GM18909 (cell line): Measurements from ENCODE around the gene SIRPG.
"Not testable (repeated sequence)": the region's sequence is repeated elsewhere in the genome, so short reads cannot be mapped to it uniquely, and the experiment has no call there.

ENCODE experiments used
- ATAC-seq: cut with Tn5 transposase; IDR thresholded peaks from one replicate; pipeline ENCODE4 v1.9.1; 2021; ENCODE audit warnings: mild to moderate bottlenecking; ENCODE audit not compliant: unreplicated experiment, poor library complexity

The SIRPG gene

DNA sequence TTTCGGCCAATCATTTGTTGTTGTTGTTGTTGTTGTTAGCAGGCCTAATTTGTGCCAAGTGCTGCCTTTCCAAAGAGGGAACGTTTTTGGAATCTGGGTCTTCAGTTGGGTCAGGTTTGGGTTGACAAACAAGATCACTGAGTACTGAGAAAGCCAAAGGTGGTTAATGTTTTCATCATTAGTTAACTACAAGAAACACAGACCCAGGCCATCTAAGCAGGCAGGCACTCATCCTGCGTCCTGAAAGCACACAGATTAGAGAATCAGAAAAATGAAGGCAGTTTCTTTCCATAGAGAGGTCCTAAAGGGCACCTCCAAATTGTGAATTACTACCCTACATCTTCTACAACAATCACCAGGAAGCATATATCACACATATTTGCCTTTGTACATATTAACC, 15.1 kb upstream of the SIRPG start:
- no peak for ATAC-seq

DNA sequence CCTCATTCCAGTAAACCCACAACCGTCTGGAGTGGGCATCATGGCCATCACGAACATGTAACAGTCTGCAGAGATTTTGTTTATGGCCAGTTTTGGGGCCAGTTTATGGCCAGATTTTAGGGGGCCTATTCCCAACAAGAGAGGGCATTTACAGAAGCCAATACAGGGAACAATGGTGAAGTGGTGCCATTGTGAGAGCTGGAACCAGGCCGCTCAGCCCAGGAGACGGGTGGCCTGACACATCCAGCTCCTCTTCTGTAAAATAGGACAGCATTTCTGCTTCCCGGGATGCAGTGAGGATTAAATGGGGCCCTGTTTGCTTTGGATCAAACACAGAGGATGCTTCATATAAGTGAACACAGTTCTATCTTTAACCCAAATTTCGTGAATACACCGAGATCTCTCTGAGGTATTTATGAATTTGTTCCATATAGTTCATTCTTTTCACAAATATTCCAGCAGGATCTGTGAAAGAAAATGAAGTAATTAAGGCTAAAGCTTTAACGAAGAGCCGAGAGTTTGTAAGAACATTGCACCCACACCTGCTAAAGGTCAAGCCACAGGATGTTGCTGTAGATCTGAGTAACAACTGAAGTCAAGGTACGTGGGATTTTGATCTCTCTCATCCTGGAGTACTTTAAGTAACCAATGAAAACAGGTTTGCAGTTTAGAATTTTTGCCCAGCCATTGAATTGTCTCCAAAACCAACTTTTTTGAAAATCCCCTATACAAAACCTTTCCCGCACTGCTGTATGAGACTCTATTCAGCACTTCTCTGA, 14.5 kb upstream of the SIRPG start:
- ATAC-seq = no peak

DNA sequence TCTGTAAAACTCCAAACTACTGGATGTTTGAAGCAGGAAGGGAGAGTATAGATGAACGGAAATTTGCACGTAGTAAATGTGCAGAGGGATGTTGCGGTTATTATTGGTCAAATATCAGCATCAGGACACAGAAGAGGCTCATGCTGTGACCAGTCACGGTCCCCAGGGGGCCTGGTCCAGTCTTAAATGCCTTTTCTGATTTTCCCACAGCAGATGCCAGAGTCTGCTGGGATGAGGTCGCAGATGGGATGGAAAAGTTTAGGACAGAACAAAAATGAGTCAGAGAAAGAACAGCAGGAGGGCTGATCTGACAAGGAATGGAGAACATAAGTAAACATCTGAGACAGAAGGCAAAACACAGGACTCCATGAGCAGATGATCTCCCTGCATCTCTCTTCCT, 11.7 kb upstream of the SIRPG start:
- ATAC-seq = no peak

DNA sequence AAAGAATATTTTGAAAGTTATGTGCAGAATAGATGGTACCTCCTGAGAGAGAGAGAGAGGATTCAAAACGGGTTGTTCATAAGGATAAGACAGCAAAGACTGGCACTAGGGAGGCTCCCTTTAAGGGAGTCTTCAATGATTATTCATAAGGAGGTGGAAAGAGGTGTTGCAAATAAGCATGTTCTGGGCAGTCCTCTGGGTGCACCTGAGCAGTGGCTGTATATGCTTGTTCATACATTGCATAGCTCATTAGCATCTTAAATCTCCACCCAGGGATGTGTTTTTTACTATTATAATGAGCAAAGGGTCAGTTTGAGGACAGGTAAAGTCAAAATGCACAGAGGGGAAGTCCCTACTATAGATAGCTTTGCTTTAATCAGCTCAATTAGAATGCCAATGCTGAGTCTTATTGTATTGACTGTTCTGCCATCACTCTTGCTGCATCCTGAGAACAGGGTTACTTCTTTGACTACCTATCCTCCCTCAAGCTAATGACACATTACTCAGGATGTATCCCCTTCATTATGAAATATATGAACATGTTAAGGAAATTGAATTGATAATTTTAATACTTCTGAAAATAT, 10.0 kb upstream of the SIRPG start:
- no peak for ATAC-seq

DNA sequence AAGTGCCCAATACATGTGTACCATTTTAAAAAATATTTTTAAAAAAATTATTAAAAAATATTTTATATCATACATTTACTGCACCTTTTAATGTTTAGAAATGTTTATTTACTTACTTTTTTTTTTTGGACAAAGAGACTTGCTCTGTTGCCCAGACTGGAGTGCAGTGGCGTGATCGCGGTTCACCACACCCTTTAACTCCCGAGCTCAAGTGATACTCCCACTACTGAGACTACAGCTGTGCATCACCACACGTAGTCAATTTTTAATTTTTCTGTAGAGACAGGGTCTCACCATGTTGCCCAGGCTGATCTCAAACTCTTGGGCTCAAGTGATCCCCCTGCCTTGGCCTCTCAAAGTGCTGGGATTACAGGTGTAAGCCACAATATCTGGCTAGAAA, 9.2 kb upstream of the SIRPG start:
- ATAC-seq = no peak

DNA sequence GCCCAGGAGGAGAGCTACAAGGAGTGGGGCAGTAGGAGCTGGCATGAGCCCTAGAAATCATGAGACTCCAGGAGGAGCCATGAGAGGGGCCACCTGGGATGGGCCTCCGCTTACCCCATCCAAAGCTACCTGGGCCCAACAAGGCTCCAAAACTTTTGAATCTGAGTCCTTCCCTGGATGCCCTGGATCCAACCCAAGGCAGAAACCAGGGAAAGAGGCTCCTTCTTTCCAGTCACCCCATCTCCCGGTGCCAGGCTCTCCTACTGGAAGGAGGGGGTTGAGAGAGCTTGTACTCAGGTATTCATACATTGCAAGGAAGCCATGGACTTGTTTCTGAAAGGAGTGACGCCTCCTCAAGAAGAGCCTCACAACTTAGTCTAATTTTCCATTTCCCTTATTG, 7.8 kb upstream of the SIRPG start:
- ATAC-seq = no peak

DNA sequence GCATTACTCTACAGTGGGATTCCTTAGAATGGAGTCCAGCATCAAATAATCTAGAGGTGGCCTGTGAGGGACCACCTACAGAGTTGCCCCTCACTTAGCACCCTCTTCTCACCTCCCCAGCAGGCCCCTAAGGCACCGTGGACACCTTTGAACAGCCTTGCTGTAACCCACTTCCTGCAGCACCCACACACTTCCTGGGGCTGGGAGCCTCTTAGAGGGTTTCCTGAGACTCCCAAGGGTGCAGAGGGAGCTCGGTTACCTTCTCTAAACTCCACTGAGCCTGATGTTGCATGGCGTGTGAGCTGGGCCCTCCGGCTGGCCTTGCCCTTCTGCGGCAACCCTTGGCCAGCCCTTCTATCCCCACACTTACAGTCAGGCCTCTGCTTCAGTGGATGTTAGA, 7.3 kb upstream of the SIRPG start:
- ATAC-seq = no peak

DNA sequence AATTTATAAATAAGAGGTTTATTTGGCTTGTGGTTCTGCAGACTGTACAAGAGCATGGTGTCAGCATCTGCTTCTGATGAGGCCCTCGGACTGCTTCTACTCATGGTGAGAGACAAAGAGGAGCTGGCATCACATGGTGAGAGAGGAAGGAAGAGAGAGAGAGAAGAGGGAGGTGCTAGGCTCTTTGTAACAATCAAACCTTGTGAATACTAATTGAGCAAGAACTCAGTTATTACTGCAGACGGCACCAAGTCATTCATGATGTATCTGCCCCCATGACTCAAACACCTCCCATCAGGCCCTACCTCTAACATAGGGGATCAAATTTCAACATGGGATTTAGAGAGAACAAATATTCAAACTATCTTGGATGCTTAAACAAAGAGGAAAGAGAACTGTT, 6.3 kb upstream of the SIRPG start:
- no peak for ATAC-seq

DNA sequence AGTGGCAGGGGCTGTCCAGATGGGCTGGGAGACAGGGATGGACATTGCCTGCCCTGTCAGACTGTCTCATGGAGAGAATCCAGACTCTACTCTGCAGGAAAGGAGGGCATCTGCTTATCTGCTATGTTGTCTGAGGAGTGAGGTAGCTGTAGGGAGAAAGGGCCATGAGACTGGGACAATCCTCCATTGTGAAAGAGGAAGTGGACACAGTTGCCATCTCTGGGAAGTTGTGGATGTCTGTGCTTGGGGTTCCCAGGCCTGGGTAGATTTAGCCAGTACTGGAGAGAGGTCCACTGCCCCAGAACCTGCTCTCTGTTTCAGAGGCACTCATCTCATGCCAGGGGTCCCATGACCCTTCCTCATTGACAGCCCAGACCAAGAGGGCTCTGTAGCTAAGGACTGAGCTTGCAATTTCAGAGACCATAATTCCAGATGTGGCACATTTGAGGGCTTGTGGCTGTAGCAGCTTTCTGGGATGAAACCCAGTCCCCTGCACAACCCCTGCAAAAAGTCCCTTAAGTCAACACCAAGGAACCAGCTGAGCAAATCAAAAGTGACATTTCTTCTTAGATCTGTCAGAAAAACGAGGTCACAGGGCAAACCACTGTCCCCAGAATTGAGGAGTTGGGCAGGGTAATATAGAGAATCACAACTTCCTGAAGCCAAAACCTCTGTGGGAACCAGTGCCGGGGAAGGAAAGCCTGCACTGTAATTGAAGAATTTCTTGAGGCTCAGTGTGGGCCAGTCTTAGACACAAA, 4.1 kb upstream of the SIRPG start:
- ATAC-seq = no peak

DNA sequence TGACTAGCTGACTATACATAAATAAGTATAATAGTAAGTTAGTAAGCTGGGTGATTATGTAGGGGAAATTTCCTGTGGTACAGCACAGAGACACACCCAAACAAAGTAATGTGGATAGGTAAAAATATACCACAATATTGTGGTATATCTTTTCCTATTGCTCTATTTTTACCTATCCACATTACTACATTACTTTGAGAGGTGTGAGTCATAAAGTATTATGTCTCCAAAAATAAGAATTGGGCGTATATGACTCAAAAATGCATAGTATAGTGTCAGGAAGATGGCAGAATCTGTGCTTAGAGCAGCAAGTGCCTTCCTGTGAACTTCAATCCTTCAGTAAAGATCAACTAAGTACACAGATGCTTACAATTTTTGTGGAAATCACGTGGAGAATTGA, 2.7 kb upstream of the SIRPG start:
- ATAC-seq = no peak

DNA sequence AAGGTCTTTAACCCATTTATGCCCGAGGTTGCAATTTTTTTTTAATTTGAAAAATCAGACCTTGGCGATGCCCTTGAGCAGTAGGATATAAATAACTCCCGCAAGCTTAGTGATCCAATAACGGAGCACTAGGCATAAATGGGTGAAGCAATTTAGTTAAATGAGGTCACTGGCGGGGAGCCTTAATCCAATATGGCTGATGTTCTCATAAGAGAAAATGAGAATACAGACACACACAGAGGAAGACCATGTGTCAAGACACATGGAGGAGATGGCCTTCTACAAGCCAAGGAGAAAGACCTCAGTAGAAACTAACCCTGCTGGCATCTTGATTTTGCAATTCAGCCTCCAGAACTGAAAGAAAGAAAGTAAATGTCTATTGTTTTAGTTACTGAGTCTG, 735 bp downstream of the SIRPG start:
- no peak for ATAC-seq

DNA sequence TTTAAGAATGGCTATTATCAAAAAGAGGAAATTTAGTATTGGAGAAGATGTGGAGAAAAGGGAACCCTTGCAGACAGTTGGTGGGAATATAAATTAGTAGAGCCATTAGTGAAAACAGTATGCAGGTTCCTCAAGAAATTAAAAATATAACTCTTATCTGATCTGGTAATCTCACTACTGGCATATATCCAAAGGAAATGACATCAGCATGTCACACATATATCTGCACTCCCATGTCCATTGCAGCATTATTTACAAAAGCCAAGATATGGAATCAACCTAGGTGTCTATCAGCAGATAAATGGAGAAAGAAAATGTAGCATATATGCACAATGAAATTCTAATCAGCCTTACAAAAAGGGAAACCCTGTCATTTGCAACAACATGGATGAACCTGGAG, 2.6 kb downstream of the SIRPG start:
- ATAC-seq = no peak

DNA sequence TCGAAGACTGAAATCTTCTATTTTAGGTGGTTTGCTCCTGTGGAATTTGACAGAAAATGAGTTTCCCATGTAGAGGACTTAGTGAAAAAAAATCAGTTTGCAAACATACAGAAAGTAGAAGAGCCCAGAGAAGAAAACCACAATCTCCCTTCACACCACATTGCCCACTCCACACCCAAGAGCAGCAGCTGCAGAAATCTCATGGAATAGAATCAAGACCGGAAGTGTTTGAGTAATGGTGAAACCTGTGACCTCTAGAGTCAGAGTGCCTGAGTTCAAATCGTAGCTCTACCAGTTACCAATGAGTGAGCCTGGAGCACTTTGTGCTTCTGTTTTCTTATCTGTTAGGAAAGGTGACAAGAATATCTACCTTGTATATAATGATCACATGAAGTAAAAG, 4.6 kb downstream of the SIRPG start:
- no peak for ATAC-seq

DNA sequence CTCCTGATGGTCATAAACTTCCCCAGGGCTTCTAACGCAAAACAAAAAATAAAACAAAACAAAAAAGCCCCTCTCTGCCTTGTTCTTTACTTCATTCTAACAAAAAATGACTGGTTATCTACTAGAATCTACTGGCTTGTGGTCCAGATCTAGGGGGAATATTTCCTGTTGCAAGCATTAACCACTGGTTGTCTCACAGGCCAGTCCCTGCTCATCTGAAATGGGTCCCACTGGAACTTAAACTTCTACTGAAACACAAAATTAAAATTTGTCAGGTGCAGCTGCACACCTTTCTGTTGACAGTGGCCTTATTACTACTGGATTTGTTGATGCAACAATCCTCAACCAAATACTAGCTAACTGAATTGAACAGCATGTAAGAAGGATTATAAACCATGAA, 5.5 kb downstream of the SIRPG start:
- ATAC-seq = no peak

DNA sequence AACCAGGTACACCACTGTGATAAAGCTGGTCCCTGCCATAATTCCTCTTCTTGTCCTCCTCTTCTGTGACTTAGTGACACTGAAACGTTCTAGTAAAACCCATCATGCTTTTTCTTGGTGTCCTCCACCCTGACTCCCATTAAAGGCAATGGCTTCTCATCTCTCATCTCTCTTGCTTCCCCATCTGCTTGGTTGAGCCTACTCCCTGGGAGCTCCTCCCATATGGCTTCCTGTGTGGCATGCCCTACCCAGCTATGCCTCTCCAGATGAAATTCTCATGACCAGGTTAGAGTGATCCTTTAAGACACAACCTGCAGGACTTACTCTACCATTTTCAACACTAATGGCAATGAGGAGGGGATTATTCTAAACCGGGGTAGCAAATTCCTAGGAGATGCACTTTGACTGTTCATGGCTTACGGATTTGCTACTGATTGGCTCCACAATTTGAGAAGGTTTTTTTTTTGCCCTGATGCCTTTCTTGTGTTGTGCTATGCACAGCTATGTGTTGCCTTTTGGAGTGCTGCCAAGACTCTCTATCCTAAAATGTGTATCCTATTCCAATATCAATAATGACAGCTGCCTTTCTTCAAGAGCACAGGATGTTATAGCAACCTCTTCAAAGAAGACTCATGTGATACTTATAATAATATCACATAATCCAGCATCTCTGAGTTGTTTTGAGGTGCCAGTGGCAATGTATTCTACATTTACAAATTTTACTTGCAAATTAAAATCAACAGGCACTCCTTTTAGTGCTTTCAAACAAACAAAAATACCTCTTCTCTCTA, 6.1 kb downstream of the SIRPG start:
- ATAC-seq = no peak

DNA sequence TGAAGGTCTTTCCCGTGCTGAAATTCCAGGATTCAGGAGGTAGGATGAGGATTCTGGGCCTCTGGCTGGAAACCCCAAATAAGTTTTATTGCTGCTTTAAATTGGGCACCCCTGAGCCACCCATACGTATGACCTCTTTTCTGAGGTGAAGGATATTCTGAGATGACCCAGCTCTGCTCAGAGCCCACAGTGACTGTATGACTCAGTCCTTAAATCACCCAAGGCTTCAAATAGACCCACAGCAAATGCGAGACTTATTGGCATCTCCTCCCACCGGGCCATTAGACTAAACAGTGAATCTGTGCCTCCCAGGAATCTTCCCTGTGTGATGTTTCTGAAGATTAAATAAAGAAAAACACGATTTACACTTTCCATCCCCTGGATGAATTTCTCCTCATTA, 9.5 kb downstream of the SIRPG start:
- no peak for ATAC-seq

DNA sequence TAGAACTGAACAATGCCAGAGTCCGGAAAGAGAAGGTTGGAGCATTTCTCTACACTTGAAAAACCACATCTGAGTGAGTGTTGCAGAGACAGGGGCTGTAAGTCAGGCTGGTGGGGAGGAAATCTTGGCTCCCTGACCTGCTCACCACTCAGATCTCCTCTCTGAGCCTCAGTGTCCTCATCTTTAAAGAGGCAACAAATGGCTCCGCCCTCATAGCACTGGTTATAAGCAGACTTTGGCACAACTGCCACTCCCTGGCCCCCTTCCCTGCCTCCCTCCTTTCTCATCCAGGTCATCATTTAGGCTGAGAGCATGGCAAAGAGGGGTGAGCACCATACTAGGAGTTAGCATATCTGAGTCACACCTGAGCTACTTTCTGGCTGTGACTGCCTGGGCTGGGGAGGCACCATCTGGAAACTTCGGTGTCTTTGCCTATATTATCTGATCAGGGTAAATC, 10.6 kb downstream of the SIRPG start:
- ATAC-seq = no peak

DNA sequence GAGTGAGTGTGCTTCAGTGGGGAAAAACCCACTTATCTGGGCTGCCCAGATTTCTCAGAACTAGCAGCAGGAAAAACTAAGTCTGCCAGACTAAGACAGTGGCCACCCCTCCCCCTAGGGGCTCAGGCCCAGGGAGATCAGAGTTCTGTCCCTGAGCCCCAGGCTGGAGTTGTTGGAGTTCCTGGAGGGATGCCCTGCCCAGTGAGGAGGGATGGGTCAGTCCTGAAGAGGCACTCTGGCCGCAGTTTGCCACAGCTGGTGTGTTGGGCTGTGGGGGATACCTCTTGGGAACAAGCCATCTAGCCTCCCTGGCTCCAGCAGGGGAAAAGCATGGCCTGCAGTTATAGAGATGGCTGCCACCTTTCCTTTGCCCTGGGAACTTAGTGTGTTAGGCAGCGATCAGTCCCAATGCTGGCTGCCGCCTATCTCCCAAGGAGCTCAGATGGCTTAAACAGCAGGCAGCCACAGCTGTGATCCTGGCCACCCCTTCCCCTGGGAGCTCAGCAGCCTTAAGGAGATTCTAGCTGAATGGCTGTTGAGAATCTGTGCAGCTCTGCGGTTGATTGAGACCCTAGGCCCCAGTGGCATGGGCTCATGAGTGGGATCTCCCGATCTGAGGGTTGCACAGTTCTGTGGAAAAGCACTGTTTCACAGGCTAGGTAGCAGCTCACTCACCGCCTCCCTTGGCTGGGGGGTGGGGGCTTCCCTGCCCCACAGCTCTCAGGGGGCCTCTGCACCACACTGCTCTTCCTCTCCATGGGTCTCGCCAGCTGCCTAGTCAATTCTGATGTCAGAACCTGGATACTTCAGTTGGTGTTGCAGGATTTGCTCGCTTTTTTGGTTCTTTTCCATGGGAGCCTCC, 13.2 kb downstream of the SIRPG start:
- ATAC-seq = no peak

DNA sequence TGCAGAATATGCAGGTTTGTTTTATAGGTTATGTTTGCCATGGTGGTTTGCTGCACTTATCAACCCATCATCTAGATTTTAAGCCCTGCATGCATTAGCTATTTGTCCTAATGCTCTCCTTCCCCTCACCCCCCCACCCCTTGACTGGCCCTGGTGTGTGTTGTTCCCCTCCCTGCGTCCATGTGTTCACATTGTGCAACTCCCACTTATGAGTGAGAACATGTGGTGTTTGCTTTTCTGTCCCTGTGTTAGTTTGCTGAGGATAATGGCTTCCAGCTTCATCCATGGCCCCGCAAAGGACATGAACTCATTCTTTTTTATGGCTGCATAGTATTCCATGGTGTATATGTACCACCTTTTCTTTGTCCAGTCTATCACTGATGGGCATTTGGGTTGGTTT, 18.9 kb downstream of the SIRPG start:
- ATAC-seq = not testable (repeated sequence)

DNA sequence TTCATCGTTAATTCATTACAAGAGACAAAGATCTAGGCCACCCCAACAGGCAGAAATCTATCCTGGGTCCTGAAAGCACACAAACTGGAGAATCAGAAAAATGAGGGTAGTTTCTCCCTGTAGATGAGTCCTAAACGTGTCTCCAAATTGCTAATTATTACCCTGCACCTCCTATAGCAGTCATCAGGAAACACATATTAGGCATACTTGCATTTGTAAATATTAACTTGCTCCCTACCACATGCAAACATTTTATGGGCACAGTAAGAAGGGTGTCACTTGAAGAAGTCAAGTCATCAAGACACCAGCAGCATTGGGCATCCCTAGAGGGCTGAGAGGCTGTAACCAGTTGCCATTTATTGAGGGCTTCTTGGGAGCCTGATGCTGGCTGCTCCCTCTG, 19.8 kb downstream of the SIRPG start:
- ATAC-seq = no peak
